ENCODE results near the gene DOCK3.

- TF ChIP-seq REST (IDR thresholded peaks at IDR 0.05; ENCODE audit: insufficient replicate concordance, low read depth) (no peak), CTCF (IDR thresholded peaks at IDR 0.05; ENCODE audit: insufficient read depth, low read length) (peak; percentile 25)
These were observed 713.7 kb downstream of the DOCK3 start for GRCh38 chr3:51388286-51389029.

Measured in HL-60 (cell line).